Measurements from ENCODE around the gene CRYGS. TPM values are rescaled to one million over a fixed set of nuclear protein-coding genes. Genes with fewer than 3 reads are reported as not detected.

Gene CRYGS
- total and polyA plus RNA-seq, 2 experiments from 2014 or later = 2.0 to 2.9 TPM

- Mint-ChIP-seq H3K36me3 (ENCODE audit: low read depth) (no peaks in the 10 kb centered on the region), H3K27me3 (ENCODE audit: insufficient read depth, low read depth, poor library complexity) (peaks cover 4% of the 10 kb centered on the region), H3K4me3 (no peak overlapping the region), H3K27ac (no peak overlapping the region), H3K4me1 (no peaks in the 10 kb centered on the region), H3K9me3 (peaks cover 3% of the 10 kb centered on the region; the same call in 1 of the 3 replicates)
- no peak overlapping the region for H2AFZ ChIP-seq
- no peaks in the 10 kb centered on the region for H3K9me2 ChIP-seq (ENCODE audit: insufficient read depth)
- H3F3A ChIP-seq (replicated peaks; ENCODE audit: low read depth) = no peaks in the 10 kb centered on the region
- H3K79me2 ChIP-seq (replicated peaks; ENCODE audit: insufficient read depth) = no peaks in the 10 kb centered on the region
- no peak for TF ChIP-seq CREB1 (CRISPR knock-in tag; IDR thresholded peaks at IDR 0.05; ENCODE audit: low read depth)
- no peak for TF ChIP-seq STAT1 (IDR thresholded peaks at IDR 0.05; ENCODE audit: unreplicated experiment)
- TF ChIP-seq JUNB (IDR thresholded peaks at IDR 0.05; ENCODE audit: unreplicated experiment) = no peak
- TF ChIP-seq POLR2AphosphoS5 (IDR thresholded peaks at IDR 0.05; ENCODE audit: low read depth) = no peak
- no peak for TF ChIP-seq ZNF331 (CRISPR knock-in tag; IDR thresholded peaks at IDR 0.05; ENCODE audit: low read depth)
- no peak for TF ChIP-seq ZNF114 (CRISPR knock-in tag; IDR thresholded peaks at IDR 0.05)
- no peak for TF ChIP-seq ETS1 (IDR thresholded peaks at IDR 0.05)
- no peak for TF ChIP-seq EZH2 (IDR thresholded peaks at IDR 0.05; ENCODE audit: low read depth, unreplicated experiment)
- no peak for TF ChIP-seq REST (IDR thresholded peaks at IDR 0.05; ENCODE audit: unreplicated experiment)
- TF ChIP-seq, protein P1, sequence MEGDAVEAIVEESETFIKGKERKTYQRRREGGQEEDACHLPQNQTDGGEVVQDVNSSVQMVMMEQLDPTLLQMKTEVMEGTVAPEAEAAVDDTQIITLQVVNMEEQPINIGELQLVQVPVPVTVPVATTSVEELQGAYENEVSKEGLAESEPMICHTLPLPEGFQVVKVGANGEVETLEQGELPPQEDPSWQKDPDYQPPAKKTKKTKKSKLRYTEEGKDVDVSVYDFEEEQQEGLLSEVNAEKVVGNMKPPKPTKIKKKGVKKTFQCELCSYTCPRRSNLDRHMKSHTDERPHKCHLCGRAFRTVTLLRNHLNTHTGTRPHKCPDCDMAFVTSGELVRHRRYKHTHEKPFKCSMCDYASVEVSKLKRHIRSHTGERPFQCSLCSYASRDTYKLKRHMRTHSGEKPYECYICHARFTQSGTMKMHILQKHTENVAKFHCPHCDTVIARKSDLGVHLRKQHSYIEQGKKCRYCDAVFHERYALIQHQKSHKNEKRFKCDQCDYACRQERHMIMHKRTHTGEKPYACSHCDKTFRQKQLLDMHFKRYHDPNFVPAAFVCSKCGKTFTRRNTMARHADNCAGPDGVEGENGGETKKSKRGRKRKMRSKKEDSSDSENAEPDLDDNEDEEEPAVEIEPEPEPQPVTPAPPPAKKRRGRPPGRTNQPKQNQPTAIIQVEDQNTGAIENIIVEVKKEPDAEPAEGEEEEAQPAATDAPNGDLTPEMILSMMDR (conservative IDR thresholded peaks at IDR 0.05; ENCODE audit: low read depth in 2 of 2) = no peak
- TF ChIP-seq EZH2phosphoT487 (IDR thresholded peaks at IDR 0.05; ENCODE audit: unreplicated experiment) = no peak
- no peak for TF ChIP-seq NANOG (IDR thresholded peaks at IDR 0.05; ENCODE audit: borderline replicate concordance)
- TF ChIP-seq, protein P2, sequence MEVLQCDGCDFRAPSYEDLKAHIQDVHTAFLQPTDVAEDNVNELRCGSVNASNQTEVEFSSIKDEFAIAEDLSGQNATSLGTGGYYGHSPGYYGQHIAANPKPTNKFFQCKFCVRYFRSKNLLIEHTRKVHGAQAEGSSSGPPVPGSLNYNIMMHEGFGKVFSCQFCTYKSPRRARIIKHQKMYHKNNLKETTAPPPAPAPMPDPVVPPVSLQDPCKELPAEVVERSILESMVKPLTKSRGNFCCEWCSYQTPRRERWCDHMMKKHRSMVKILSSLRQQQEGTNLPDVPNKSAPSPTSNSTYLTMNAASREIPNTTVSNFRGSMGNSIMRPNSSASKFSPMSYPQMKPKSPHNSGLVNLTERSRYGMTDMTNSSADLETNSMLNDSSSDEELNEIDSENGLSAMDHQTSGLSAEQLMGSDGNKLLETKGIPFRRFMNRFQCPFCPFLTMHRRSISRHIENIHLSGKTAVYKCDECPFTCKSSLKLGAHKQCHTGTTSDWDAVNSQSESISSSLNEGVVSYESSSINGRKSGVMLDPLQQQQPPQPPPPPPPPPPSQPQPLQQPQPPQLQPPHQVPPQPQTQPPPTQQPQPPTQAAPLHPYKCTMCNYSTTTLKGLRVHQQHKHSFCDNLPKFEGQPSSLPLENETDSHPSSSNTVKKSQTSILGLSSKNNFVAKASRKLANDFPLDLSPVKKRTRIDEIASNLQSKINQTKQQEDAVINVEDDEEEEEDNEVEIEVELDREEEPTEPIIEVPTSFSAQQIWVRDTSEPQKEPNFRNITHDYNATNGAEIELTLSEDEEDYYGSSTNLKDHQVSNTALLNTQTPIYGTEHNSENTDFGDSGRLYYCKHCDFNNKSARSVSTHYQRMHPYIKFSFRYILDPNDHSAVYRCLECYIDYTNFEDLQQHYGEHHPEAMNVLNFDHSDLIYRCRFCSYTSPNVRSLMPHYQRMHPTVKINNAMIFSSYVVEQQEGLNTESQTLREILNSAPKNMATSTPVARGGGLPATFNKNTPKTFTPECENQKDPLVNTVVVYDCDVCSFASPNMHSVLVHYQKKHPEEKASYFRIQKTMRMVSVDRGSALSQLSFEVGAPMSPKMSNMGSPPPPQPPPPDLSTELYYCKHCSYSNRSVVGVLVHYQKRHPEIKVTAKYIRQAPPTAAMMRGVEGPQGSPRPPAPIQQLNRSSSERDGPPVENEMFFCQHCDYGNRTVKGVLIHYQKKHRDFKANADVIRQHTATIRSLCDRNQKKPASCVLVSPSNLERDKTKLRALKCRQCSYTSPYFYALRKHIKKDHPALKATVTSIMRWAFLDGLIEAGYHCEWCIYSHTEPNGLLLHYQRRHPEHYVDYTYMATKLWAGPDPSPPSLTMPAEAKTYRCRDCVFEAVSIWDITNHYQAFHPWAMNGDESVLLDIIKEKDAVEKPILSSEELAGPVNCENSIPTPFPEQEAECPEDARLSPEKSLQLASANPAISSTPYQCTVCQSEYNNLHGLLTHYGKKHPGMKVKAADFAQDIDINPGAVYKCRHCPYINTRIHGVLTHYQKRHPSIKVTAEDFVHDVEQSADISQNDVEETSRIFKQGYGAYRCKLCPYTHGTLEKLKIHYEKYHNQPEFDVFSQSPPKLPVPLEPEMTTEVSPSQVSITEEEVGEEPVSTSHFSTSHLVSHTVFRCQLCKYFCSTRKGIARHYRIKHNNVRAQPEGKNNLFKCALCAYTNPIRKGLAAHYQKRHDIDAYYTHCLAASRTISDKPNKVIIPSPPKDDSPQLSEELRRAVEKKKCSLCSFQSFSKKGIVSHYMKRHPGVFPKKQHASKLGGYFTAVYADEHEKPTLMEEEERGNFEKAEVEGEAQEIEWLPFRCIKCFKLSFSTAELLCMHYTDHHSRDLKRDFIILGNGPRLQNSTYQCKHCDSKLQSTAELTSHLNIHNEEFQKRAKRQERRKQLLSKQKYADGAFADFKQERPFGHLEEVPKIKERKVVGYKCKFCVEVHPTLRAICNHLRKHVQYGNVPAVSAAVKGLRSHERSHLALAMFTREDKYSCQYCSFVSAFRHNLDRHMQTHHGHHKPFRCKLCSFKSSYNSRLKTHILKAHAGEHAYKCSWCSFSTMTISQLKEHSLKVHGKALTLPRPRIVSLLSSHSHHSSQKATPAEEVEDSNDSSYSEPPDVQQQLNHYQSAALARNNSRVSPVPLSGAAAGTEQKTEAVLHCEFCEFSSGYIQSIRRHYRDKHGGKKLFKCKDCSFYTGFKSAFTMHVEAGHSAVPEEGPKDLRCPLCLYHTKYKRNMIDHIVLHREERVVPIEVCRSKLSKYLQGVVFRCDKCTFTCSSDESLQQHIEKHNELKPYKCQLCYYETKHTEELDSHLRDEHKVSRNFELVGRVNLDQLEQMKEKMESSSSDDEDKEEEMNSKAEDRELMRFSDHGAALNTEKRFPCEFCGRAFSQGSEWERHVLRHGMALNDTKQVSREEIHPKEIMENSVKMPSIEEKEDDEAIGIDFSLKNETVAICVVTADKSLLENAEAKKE (CRISPR knock-in tag; IDR thresholded peaks at IDR 0.05) = no peak
- H3K4me1 ChIP-seq (ENCODE audit: insufficient read depth) = no peaks in the 10 kb centered on the region
- no peaks in the 10 kb centered on the region for H4K20me1 ChIP-seq (replicated peaks; ENCODE audit: insufficient read depth)
- no peaks in the 10 kb centered on the region for H3K27me3 ChIP-seq (ENCODE audit: insufficient read depth)
- H3K4me2 ChIP-seq = no peak overlapping the region
- ATAC-seq (no peak), DNase-seq (ENCODE audit: low spot score) (no peak)
- H3K4me3 ChIP-seq = no peak overlapping the region
- H3K36me3 ChIP-seq (ENCODE audit: insufficient read depth) = no peaks in the 10 kb centered on the region
- H3K27ac ChIP-seq (ENCODE audit: low read depth) = no peak overlapping the region
Measured at GRCh38 chr3:186519021-186519658, 25.0 kb downstream of the CRYGS start.

Data from GM23338 (cell line).